ENCODE measurements around the gene DCP1B.

- no peak for TF ChIP-seq NPAS2 (CRISPR knock-in tag; IDR thresholded peaks at IDR 0.05; ENCODE audit: borderline replicate concordance)
- no peak for TF ChIP-seq CTCF (IDR thresholded peaks at IDR 0.05)
- no peak for TF ChIP-seq BHLHE40 (IDR thresholded peaks at IDR 0.05; ENCODE audit: low read depth, low read length)
- no peak for TF ChIP-seq CEBPB (IDR thresholded peaks at IDR 0.05)
- TF ChIP-seq POLR2A (IDR thresholded peaks at IDR 0.05; ENCODE audit: low read length) = no peak
- no peak for TF ChIP-seq KDM5A (IDR thresholded peaks at IDR 0.05)
- no peak for TF ChIP-seq MAX (IDR thresholded peaks at IDR 0.05)
- no peak for TF ChIP-seq RAD21 (conservative IDR thresholded peaks at IDR 0.05 in 1 of 2, IDR thresholded peaks at IDR 0.05 in 1 of 2)
- TF ChIP-seq USF2 (IDR thresholded peaks at IDR 0.05) = no peak
These were observed 107.3 kb downstream of the DCP1B start for GRCh38 chr12:1896964-1897363.
